Spleen (tissue), 11 donors: ENCODE data around the gene FAM53B. TPM values are rescaled to one million over a fixed set of nuclear protein-coding genes. Genes with fewer than 3 reads are reported as not detected.
A peak's percentile ranks its signal among the peaks of the same experiment; 100 is the strongest.

Experiments used
- DNase-seq: peaks from one replicate; pipeline ENCODE4 v3.0.0-alpha.2; 2020
- H3K27ac ChIP-seq, 8 donors: fragments of 200-600 bp; sonication (generic) in 7 of 8; 1 replicate in 4 of 8; 2 replicates in 4 of 8; pipeline versions ENCODE4 v1.5.0 to v1.8.0; 2016 to 2021; ENCODE audit warnings: inconsistent platforms in 4 of 8, mild to moderate bottlenecking in 4 of 8, moderate library complexity in 1 of 8
- H3K27me3 ChIP-seq, 7 donors: fragments of 200-600 bp; sonication (generic) in 6 of 7; replicated peaks in 1 of 7; 1 replicate in 4 of 7; 2 replicates in 3 of 7; pipeline versions ENCODE4 v1.5.0 to v1.8.0; 2016 to 2021; ENCODE audit warnings: inconsistent platforms in 3 of 7, mild to moderate bottlenecking in 1 of 7
- H3K36me3 ChIP-seq, 6 donors: fragments of 200-600 bp; sonication (generic) in 5 of 6; 1 replicate in 4 of 6; 2 replicates in 2 of 6; pipeline versions ENCODE4 v1.5.0 to v1.8.0; 2016 to 2021; ENCODE audit warnings: inconsistent platforms in 2 of 6
- H3K4me1 ChIP-seq, 6 donors: fragments of 200-600 bp; sonication (generic) in 5 of 6; 1 replicate in 3 of 6; 2 replicates in 3 of 6; pipeline versions ENCODE4 v1.5.0 to v1.8.0; 2016 to 2021; ENCODE audit warnings: inconsistent platforms in 3 of 6
- H3K4me3 ChIP-seq, 8 donors: fragments of 200-600 bp; sonication (generic) in 7 of 8; 1 replicate in 4 of 8; 2 replicates in 4 of 8; pipeline versions ENCODE4 v1.5.0 to v1.8.0; 2016 to 2021; ENCODE audit warnings: inconsistent platforms in 4 of 8, mild to moderate bottlenecking in 4 of 8, moderate library complexity in 2 of 8
- H3K9me3 ChIP-seq, 8 donors: fragments of 200-600 bp; sonication (generic) in 7 of 8; 1 replicate in 4 of 8; 2 replicates in 4 of 8; pipeline versions ENCODE4 v1.5.0 to v1.8.0; 2016 to 2021; ENCODE audit warnings: inconsistent platforms in 4 of 8
- POLR2A ChIP-seq, 3 donors: fragments of 450-650 bp; IDR thresholded peaks; one replicate each; pipeline ENCODE4 v1.5.1; 2017; ENCODE audit warnings: antibody characterized with exemption in 3 of 3, mild to moderate bottlenecking in 1 of 3
- POLR2AphosphoS5 ChIP-seq, 3 donors: sonication (generic); formaldehyde crosslinking; IDR thresholded peaks; one replicate each; pipeline ENCODE4 v1.5.1; 2017; ENCODE audit warnings: antibody characterized with exemption in 3 of 3
- WGBS, 5 donors: extraction: QIAGEN DNeasy Blood & Tissue Kit in 3 of 5; methylation state at CpG; one replicate each; pipeline versions ENCODE4 v1.1.5 to v1.1.7; 2013 to 2018; 5-methylcytosine and 5-hydroxymethylcytosine counted together
- intact Hi-C: fragments of 100-400 bp; cut with DNase I; formaldehyde crosslinking; loops from one replicate; pipeline ENCODE4 v1.15.0; 2023; ENCODE audit warnings: low total_unique reads
- polyA plus RNA-seq, 3 donors: library from polyadenylated mRNA; stranded (reverse); fragments of 200-250 nt; gene quantifications; one replicate each; pipeline ENCODE4 v1.2.1, GENCODE V29; 2013
- total RNA-seq, 7 donors: library from RNA; depleted of rRNA in 3 of 7; stranded (reverse); fragments of >200 nt in 3 of 7; fragmentation: NEBNext Ultra II Directional in 4 of 7; extraction: Animal tissue kit (Norgen Biotek cat#: 25700) in 4 of 7; gene quantifications; one replicate each; pipeline versions ENCODE4 v1.1.0 to v1.2.1, GENCODE V29; 2016 to 2021
- TF ChIP-seq, protein P1 (sequence below), 11 experiments: fragments of 200-600 bp in 7 of 11; fragments of 450-650 bp in 4 of 11; sonication (generic) in 4 of 11; IDR thresholded peaks in 8 of 11; conservative IDR thresholded peaks in 3 of 11; 1 replicate in 7 of 11; 2 replicates in 4 of 11; pipeline versions ENCODE4 v1.4.0 to v1.8.0; 2016 to 2021; ENCODE audit warnings: antibody characterized with exemption in 11 of 11, inconsistent platforms in 4 of 11, mild to moderate bottlenecking in 1 of 11
- donor health status: healthy with polysubstance abuse.
- donor health status: DM: no; HTN: no; CAD: no; lungs with moderate emphysema.
- donor health status: DM: no; HTN: no; CAD: no.
- donor health status: Bipolar disorder and iron deficiency.
- donor health status: healthy.
- donor health status: DM: no; HTN: no; CAD: no.
- donor health status: DM: yes; HTN: yes; CAD: no.

Gene FAM53B
- total and polyA plus RNA-seq, 10 donors: 13.3 to 94.0 (median 56.2) TPM

DNA sequence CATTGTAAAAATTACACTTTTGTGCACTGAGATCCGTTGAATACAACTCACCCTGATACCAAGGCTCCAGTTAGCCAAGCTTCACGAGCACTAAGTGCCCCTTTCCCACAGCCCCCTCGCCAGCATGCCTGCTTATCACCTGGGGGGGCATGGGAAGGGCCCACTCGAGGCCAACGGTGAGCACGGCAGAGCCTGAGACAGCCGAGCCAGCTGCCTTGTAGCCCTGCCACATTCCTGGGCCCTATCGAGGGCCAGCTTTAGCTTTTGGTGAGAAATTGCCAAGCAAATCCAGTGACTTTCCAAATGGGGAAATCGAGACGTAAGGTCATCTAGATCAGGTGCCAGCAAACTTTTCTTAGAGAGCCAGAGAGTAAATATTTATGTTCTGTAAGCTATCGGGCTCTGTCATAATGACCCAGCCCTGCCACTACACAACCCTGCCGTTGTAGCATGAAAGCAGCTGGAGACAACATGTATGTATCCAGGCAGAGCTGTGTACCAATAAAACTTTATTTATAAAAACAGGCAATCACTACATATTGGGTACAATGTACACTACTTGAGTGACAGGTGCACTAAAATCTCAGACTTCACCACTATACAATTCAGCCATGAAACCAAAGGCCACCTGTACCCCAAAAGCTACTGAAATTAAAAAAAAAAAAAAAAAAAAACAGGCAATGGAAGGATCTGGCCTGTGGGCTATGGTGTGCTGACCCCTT is 83.6 kb downstream of the FAM53B start:
- H3K4me1 ChIP-seq: peaks cover 16 to 98% (median 56%) of the 10 kb centered on the region in 6 donors
- peaks cover 0 to 66% (median 12%) of the 10 kb centered on the region in 6 donors for H3K36me3 ChIP-seq
- intact Hi-C loops: loop anchor here (10.0 kb wide), 1 partner anchor 54 kb away; no protein-coding TSS in a partner anchor

DNA sequence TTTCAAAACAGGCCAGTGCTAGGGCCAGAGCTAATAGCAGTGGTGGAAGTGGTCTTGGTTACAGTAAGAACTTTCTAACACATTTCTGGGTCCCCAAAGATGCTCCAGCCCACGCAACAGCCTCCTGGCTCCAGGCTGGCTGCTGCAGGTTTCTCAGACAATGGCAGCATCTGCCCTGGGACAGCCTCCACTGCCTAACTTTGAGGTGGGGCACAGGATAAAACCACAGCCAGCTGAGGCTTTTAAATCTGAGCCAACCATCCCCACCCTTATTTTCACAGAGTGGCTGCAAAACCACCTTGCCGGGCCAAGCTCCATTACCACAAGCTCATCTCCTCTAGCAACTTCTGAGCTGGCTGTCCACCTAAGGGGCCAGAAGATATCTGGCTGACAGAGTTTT is 84.8 kb downstream of the FAM53B start:
- TF ChIP-seq POLR2A (IDR thresholded peaks at IDR 0.05) (no peak), POLR2AphosphoS5 (IDR thresholded peaks at IDR 0.05) (no peak)
- TF ChIP-seq, protein P1, sequence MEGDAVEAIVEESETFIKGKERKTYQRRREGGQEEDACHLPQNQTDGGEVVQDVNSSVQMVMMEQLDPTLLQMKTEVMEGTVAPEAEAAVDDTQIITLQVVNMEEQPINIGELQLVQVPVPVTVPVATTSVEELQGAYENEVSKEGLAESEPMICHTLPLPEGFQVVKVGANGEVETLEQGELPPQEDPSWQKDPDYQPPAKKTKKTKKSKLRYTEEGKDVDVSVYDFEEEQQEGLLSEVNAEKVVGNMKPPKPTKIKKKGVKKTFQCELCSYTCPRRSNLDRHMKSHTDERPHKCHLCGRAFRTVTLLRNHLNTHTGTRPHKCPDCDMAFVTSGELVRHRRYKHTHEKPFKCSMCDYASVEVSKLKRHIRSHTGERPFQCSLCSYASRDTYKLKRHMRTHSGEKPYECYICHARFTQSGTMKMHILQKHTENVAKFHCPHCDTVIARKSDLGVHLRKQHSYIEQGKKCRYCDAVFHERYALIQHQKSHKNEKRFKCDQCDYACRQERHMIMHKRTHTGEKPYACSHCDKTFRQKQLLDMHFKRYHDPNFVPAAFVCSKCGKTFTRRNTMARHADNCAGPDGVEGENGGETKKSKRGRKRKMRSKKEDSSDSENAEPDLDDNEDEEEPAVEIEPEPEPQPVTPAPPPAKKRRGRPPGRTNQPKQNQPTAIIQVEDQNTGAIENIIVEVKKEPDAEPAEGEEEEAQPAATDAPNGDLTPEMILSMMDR (IDR thresholded peaks at IDR 0.05 in 8 of 11, conservative IDR thresholded peaks at IDR 0.05 in 3 of 11): no peak
- H3K4me3 ChIP-seq: no peak overlapping the region
- no peaks in the 10 kb centered on the region for H3K9me3 ChIP-seq
- 52 to 84% (median 69%) methylated on average over 2 of the region's 2 CpGs for WGBS, 5 donors
- H3K27ac ChIP-seq: peak overlapping the region in 6 of 8 donors; percentile 6 to 80 (median 73)
- intact Hi-C loops: no loop called here
- H3K4me1 ChIP-seq: peaks cover 28 to 98% (median 62%) of the 10 kb centered on the region in 6 donors
- H3K27me3 ChIP-seq: no peaks in the 10 kb centered on the region
- no peak for DNase-seq
- H3K36me3 ChIP-seq: peaks cover 0 to 66% (median 12%) of the 10 kb centered on the region in 6 donors

More for the DNA sequence above, 83.6 kb downstream of the FAM53B start:
- Histone ChIP-seq H3K4me3 (no peak overlapping the region), H3K9me3 (no peaks in the 10 kb centered on the region), H3K27me3 (no peaks in the 10 kb centered on the region), H3K27ac (peak overlapping the region in 3 of 8 donors; percentile 19 to 80 (median 77))
- TF ChIP-seq, protein P1 (IDR thresholded peaks at IDR 0.05 in 8 of 11, conservative IDR thresholded peaks at IDR 0.05 in 3 of 11): no peak
- TF ChIP-seq POLR2A (IDR thresholded peaks at IDR 0.05) (no peak), POLR2AphosphoS5 (IDR thresholded peaks at IDR 0.05) (no peak)
- 90 to 97% (median 96%) methylated on average over 9 to 12 of the region's 12 CpGs for WGBS, 5 donors
- no peak for DNase-seq

DNA sequence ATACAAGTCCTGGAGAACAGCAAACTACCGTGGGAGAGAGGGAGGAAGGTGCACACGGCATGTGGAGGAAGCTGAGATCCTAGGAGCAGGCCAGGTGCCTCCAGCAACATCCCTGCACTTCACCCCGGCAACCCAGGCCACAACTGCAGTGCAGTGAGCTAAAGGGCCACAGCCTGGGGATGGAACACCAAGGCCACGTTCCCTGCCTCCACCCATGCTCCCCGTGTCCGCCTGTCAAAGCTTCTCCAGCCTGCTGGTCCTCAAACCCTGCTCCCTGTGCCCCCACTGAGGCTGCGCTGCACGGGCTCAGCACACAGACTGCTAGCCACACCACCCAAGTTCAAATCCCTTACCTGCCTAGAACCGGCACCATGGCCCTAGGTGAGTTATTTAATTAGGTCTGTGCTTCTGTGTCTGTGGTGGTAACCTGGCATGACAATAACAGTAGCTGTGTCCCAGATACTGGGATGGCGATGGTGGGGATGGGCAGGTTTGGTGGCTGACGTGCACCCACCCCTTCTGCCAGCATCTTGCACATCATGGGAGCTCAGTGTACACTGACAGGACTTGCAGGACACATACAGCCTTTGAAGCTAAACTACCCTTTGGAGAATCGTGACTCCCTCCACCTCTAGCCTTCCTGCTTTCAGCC is 85.5 kb downstream of the FAM53B start:
- intact Hi-C loops: no loop called here
- peaks cover 32 to 98% (median 65%) of the 10 kb centered on the region in 6 donors for H3K4me1 ChIP-seq
- H3K27me3 ChIP-seq: no peaks in the 10 kb centered on the region
- WGBS, 5 donors: 88 to 97% (median 94%) methylated on average over 8 to 12 of the region's 12 CpGs
- TF ChIP-seq, protein P1 (IDR thresholded peaks at IDR 0.05 in 8 of 11, conservative IDR thresholded peaks at IDR 0.05 in 3 of 11): no peak
- no peak for TF ChIP-seq POLR2A (IDR thresholded peaks at IDR 0.05)
- TF ChIP-seq POLR2AphosphoS5 (IDR thresholded peaks at IDR 0.05): peak in 2 of 3 donors; percentile 5 to 39
- peak; percentile 67 for DNase-seq
- no peaks in the 10 kb centered on the region for H3K9me3 ChIP-seq
- H3K4me3 ChIP-seq: no peak overlapping the region
- H3K27ac ChIP-seq: peak overlapping the region; percentile 6 to 80 (median 61)
- H3K36me3 ChIP-seq: peaks cover 0 to 66% (median 10%) of the 10 kb centered on the region in 6 donors

DNA sequence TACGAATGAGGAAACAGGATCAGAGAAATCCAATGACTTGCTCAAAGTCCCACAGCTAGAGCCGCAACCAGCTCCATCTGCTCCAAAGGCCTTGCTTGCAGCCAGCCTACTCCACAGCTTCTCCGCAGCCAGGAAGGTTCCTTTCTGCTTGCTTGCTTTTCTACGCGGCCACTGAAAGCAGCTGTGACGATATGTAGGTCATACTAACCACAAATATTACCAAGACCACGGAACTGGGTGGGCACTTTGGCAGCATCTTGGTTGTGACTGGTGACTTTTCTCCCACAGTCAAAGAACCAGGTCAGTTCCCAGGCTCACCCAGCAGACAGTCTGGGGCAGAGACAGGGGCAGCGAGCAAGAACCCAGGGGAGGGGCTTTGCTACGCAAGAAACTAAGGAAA is 86.4 kb downstream of the FAM53B start:
- no peaks in the 10 kb centered on the region for H3K9me3 ChIP-seq
- intact Hi-C loops: no loop called here
- H3K4me1 ChIP-seq: peaks cover 38 to 98% (median 73%) of the 10 kb centered on the region in 6 donors
- TF ChIP-seq, protein P1 (IDR thresholded peaks at IDR 0.05 in 8 of 11, conservative IDR thresholded peaks at IDR 0.05 in 3 of 11): no peak
- peak in 2 of 3 donors; percentile 29 to 46 for TF ChIP-seq POLR2AphosphoS5 (IDR thresholded peaks at IDR 0.05)
- H3K27ac ChIP-seq: peak overlapping the region in 6 of 8 donors; percentile 37 to 80 (median 73)
- peak overlapping the region in 1 of 8 donors; percentile 10 for H3K4me3 ChIP-seq
- H3K27me3 ChIP-seq: no peaks in the 10 kb centered on the region
- DNase-seq: peak; percentile 77
- H3K36me3 ChIP-seq: peaks cover 0 to 66% (median 1%) of the 10 kb centered on the region in 6 donors
- 34 to 61% (median 44%) methylated on average over 9 of the region's 9 CpGs for WGBS, 5 donors
